ENCODE measurements around the gene TCF15.

- TF ChIP-seq POLR2A (IDR thresholded peaks at IDR 0.05) (no peak), CTCF (IDR thresholded peaks at IDR 0.05 in 8 of 11, conservative IDR thresholded peaks at IDR 0.05 in 3 of 11) (no peak), POLR2AphosphoS5 (IDR thresholded peaks at IDR 0.05) (no peak)
Observed at GRCh38 chr20:617934-618690, 8.0 kb upstream of the TCF15 start.
